Psoas muscle (tissue), 8 donors: Measurements from ENCODE around the gene CAPRIN1. TPM values are rescaled to one million over a fixed set of nuclear protein-coding genes. Genes with fewer than 3 reads are reported as not detected.

Source experiments
- ATAC-seq, 4 donors: fragments of 200-7000 bp; cut with Tn5 transposase; one replicate each; pipeline ENCODE4 v1.9.1; 2020; ENCODE audit warnings: moderate library complexity in 3 of 4, mild to moderate bottlenecking in 2 of 4
- DNase-seq, 2 donors: peaks; one replicate each; pipeline ENCODE4 v3.0.0-alpha.2; 2020
- H3K27ac ChIP-seq: fragments of 200-600 bp; one replicate; pipeline ENCODE4 v1.8.0; 2022
- H3K27me3 ChIP-seq, 3 donors: fragments of 200-600 bp in 1 of 3; one replicate each; pipeline versions ENCODE4 v1.6.1 to v1.8.0; 2013 to 2022; ENCODE audit warnings: low read length in 2 of 3, mild to moderate bottlenecking in 2 of 3, moderate library complexity in 1 of 3; ENCODE audit not compliant: insufficient read depth in 3 of 3
- H3K36me3 ChIP-seq, 2 donors: fragments of 200-600 bp in 1 of 2; one replicate each; pipeline versions ENCODE4 v1.6.1 to v1.8.0; 2013 to 2022; ENCODE audit warnings: low read depth in 1 of 2, mild to moderate bottlenecking in 1 of 2, moderate library complexity in 1 of 2; ENCODE audit not compliant: insufficient read depth in 1 of 2
- H3K4me1 ChIP-seq: fragments of 200-600 bp; one replicate; pipeline ENCODE4 v1.8.0; 2022
- H3K4me3 ChIP-seq: fragments of 200-600 bp; one replicate; pipeline ENCODE4 v1.8.0; 2022; ENCODE audit warnings: mild to moderate bottlenecking
- H3K9me3 ChIP-seq: fragments of 200-600 bp; one replicate; pipeline ENCODE4 v1.8.0; 2022
- CTCF ChIP-seq: fragments of 200-600 bp; IDR thresholded peaks from one replicate; pipeline ENCODE4 v1.8.0; 2022; ENCODE audit warnings: antibody characterized with exemption
- WGBS, 3 donors: extraction: QIAGEN DNeasy Blood & Tissue Kit; methylation state at CpG; one replicate each; pipeline versions ENCODE4 v1.1.6 to v1.1.7; 2013; 5-methylcytosine and 5-hydroxymethylcytosine counted together
- intact Hi-C, 2 donors: fragments of 100-400 bp; cut with DNase I; formaldehyde crosslinking; loops; one replicate each; pipeline versions ENCODE4 v1.11.0 to v1.14.2; 2022
- polyA plus RNA-seq, 3 donors: library from polyadenylated mRNA; stranded (reverse); fragments of 200-250 nt; gene quantifications; one replicate each; pipeline ENCODE4 v1.2.3, GENCODE V29; 2013
- total RNA-seq, 4 donors: library from RNA; stranded (reverse); fragmentation: NEBNext Ultra II Directional in 2 of 4; extraction: Animal tissue kit (Norgen Biotek cat#: 25700) in 2 of 4; gene quantifications; one replicate each; pipeline versions ENCODE4 v1.2.1 to v1.2.4, GENCODE V29; 2021 to 2023
- donor health status: healthy with polysubstance abuse.
- donor health status: DM: no; HTN: no; CAD: no; lungs with moderate emphysema.
- donor health status: Bipolar disorder and iron deficiency.
- donor health status: healthy.
- donor health status: DM: yes; HTN: yes; CAD: no.
- donor health status: DM: no; HTN: no; CAD: no.
- donor health status: DM: no; HTN: no; CAD: no.
- donor health status: DM: yes; HTN: yes; CAD: no.

The CAPRIN1 gene
- total and polyA plus RNA-seq, 7 donors = 31.4 to 122 (median 70.3) TPM

- H3K9me3 ChIP-seq = no peaks in the 10 kb centered on the region
- DNase-seq = no peak
- WGBS, 3 donors = 94 to 96% (median 94%) methylated on average over 8 of the region's 8 CpGs
- no peaks in the 10 kb centered on the region for H3K4me1 ChIP-seq
- H3K27me3 ChIP-seq = no peaks in the 10 kb centered on the region
- no peak overlapping the region for H3K27ac ChIP-seq
- no peak overlapping the region for H3K4me3 ChIP-seq
- intact Hi-C loops = loop anchor here in 1 of 2 donors (10.0 kb wide), 1 partner anchor 142 kb away; no protein-coding TSS in a partner anchor
- no peak for TF ChIP-seq CTCF
- H3K36me3 ChIP-seq = peaks cover 27 to 99% of the 10 kb centered on the region in 2 donors
- no peak for ATAC-seq
These were observed 84.9 kb downstream of the CAPRIN1 start for GRCh38 chr11:34136420-34136819.

DNA sequence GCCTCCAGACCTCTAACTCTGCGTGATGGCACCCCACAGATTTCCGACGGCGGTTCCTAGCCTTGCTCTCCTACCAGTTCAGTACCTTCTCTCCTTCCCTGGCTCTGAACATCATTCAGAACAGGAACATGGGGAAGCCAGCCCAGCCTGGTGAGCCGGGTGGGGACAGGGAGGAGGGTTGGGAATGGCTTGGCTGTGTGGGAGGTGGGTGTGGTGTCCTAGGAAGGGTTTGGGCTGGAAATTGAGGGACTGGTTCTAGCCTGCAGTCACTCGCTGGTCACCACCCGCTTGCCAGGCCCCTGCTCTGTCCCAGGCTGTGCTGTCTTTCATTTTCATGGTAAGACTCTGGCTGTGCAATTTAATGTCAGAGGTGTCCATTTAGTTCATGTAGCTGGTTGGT lies 87.8 kb downstream of the CAPRIN1 start:
- H3K27me3 ChIP-seq = no peaks in the 10 kb centered on the region
- no peak for ATAC-seq
- 90 to 92% (median 91%) methylated on average over 7 of the region's 7 CpGs for WGBS, 3 donors

GRCh38 chr11:34140149-34140548 lies 88.6 kb downstream of the CAPRIN1 start:
- DNase-seq = no peak
- peaks cover 19 to 99% of the 10 kb centered on the region in 2 donors for H3K36me3 ChIP-seq
- H3K9me3 ChIP-seq = no peaks in the 10 kb centered on the region
- intact Hi-C loops = no loop called here
- WGBS, 3 donors = 92 to 93% (median 93%) methylated on average over 11 of the region's 11 CpGs
- no peaks in the 10 kb centered on the region for H3K4me1 ChIP-seq
- no peak overlapping the region for H3K4me3 ChIP-seq
- no peaks in the 10 kb centered on the region for H3K27me3 ChIP-seq
- H3K27ac ChIP-seq = no peak overlapping the region
- ATAC-seq = no peak
- no peak for TF ChIP-seq CTCF

More for the DNA sequence above, 87.8 kb downstream of the CAPRIN1 start:
- Histone ChIP-seq H3K27ac (no peak overlapping the region), H3K36me3 (peaks cover 26 to 99% of the 10 kb centered on the region in 2 donors), H3K4me1 (no peaks in the 10 kb centered on the region), H3K4me3 (no peak overlapping the region), H3K9me3 (no peaks in the 10 kb centered on the region)
- DNase-seq = no peak
- intact Hi-C loops = loop anchor here in 1 of 2 donors (10.0 kb wide), 1 partner anchor 145 kb away; no protein-coding TSS in a partner anchor
- TF ChIP-seq CTCF = no peak

GRCh38 chr11:34143048-34143447 lies 91.5 kb downstream of the CAPRIN1 start:
- Histone ChIP-seq H3K4me3 (no peak overlapping the region), H3K36me3 (peaks cover 4 to 99% of the 10 kb centered on the region in 2 donors), H3K27me3 (no peaks in the 10 kb centered on the region), H3K4me1 (no peaks in the 10 kb centered on the region), H3K9me3 (no peaks in the 10 kb centered on the region), H3K27ac (no peak overlapping the region)
- WGBS, 3 donors = 81 to 91% (median 84%) methylated on average over 2 of the region's 2 CpGs
- intact Hi-C loops = no loop called here
- ATAC-seq (no peak), DNase-seq (no peak)
- TF ChIP-seq CTCF = no peak

- intact Hi-C loops = no loop called here
- Histone ChIP-seq H3K36me3 (peaks cover under 1 to 99% of the 10 kb centered on the region in 2 donors), H3K4me1 (no peaks in the 10 kb centered on the region), H3K27ac (no peak overlapping the region), H3K9me3 (no peaks in the 10 kb centered on the region), H3K4me3 (no peak overlapping the region), H3K27me3 (no peaks in the 10 kb centered on the region)
- no peak for DNase-seq
- TF ChIP-seq CTCF = no peak
- no peak for ATAC-seq
- 81 to 88% (median 87%) methylated on average over 5 of the region's 5 CpGs for WGBS, 3 donors
These were observed 93.5 kb downstream of the CAPRIN1 start for GRCh38 chr11:34145073-34145472.
